Activated T-helper 17 cell treated with anti-CD3 and anti-CD28 coated beads, Interleukin-2, amount 50 U/mL, for 72 hours (primary cell): ENCODE measurements around the gene EPB41L5. TPM values are rescaled to one million over a fixed set of nuclear protein-coding genes. Genes with fewer than 3 reads are reported as not detected.
"Not testable (repeated sequence)": the region's sequence is repeated elsewhere in the genome, so short reads cannot be mapped to it uniquely, and the experiment has no call there.

Source experiments
- ATAC-seq: fragments of 150-1000 bp; cut with Tn5 transposase; replicated peaks from 2 replicates; pipeline ENCODE4 v1.10.0; 2021; ENCODE audit warnings: mild to moderate bottlenecking, moderate library complexity
- H3K27ac Mint-ChIP-seq: one replicate; pipeline ENCODE4 v1.8.0; 2022; ENCODE audit warnings: mixed read lengths
- H3K27me3 Mint-ChIP-seq: one replicate; pipeline ENCODE4 v1.8.0; 2022; ENCODE audit warnings: mixed read lengths
- H3K36me3 Mint-ChIP-seq: one replicate; pipeline ENCODE4 v1.8.0; 2022; ENCODE audit warnings: low read depth, mild to moderate bottlenecking, mixed read lengths
- H3K4me1 Mint-ChIP-seq: one replicate; pipeline ENCODE4 v1.8.0; 2022; ENCODE audit warnings: mixed read lengths
- H3K4me3 Mint-ChIP-seq: one replicate; pipeline ENCODE4 v1.8.0; 2022; ENCODE audit warnings: mild to moderate bottlenecking, mixed read lengths
- H3K9me3 Mint-ChIP-seq: one replicate; pipeline ENCODE4 v1.8.0; 2022; ENCODE audit warnings: mixed read lengths
- total RNA-seq, 2 donors: library from RNA; stranded (reverse); gene quantifications; one replicate each; pipeline ENCODE4 v1.2.3, GENCODE V29; 2022

Gene EPB41L5
- total RNA-seq, 2 donors from 2014 or later, result 1.9 to 2.4 TPM

GRCh38 chr2:120162716-120163115 lies 149.8 kb downstream of the EPB41L5 start:
- no peak overlapping the region for H3K27ac Mint-ChIP-seq
- ATAC-seq, result no peak
- no peaks in the 10 kb centered on the region for H3K27me3 Mint-ChIP-seq
- H3K9me3 Mint-ChIP-seq, result no peaks in the 10 kb centered on the region
- no peaks in the 10 kb centered on the region for H3K4me1 Mint-ChIP-seq
- no peaks in the 10 kb centered on the region for H3K36me3 Mint-ChIP-seq
- no peak overlapping the region for H3K4me3 Mint-ChIP-seq

GRCh38 chr2:120167272-120167671 lies 154.4 kb downstream of the EPB41L5 start:
- H3K27ac Mint-ChIP-seq, result no peak overlapping the region
- H3K36me3 Mint-ChIP-seq, result peaks cover 4% of the 10 kb centered on the region
- H3K4me3 Mint-ChIP-seq, result no peak overlapping the region

GRCh38 chr2:120169020-120169419 lies 156.1 kb downstream of the EPB41L5 start:
- Mint-ChIP-seq H3K36me3 (peaks cover 4% of the 10 kb centered on the region), H3K27ac (no peak overlapping the region), H3K4me3 (no peak overlapping the region), H3K27me3 (no peaks in the 10 kb centered on the region), H3K4me1 (no peaks in the 10 kb centered on the region), H3K9me3 (no peaks in the 10 kb centered on the region)
- no peak for ATAC-seq

More at GRCh38 chr2:120167272-120167671, 154.4 kb downstream of the EPB41L5 start:
- Mint-ChIP-seq H3K27me3 (no peaks in the 10 kb centered on the region), H3K4me1 (no peaks in the 10 kb centered on the region), H3K9me3 (no peaks in the 10 kb centered on the region)
- ATAC-seq, result no peak

DNA sequence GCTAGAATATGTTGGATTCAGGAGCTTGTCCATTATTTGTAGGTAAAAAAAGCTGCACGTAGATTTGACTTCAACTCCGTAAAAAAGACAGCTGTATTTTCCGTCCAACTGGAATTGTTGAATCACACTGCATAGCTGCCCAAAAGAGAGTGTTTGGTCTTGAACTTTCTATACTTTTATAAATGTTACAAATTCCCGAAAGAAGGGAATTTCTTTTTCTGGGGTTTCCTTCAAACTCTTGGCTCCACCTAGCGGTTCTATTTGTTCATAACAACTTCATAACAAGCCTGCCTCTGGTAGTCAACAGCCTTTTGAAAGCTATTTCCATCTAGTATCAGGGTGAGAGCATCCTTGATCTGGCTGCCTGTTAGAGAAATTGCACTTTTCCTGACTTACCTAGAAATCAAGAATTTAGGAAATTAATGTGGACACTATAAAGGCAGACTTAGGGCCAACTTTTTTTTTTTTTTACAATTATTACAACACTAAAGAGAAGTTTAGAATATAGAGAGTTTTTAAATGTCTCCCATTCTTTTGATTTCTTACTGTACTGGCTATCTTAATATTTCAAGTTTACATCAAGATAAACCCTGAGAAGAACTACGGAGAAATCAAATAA lies 162.2 kb downstream of the EPB41L5 start:
- Mint-ChIP-seq H3K9me3 (no peaks in the 10 kb centered on the region), H3K27me3 (no peaks in the 10 kb centered on the region), H3K27ac (peak overlapping the region; percentile 55), H3K4me1 (peaks cover 5% of the 10 kb centered on the region), H3K4me3 (peak overlapping the region; percentile 29), H3K36me3 (no peaks in the 10 kb centered on the region)
- ATAC-seq, result no peak

- no peak for ATAC-seq
- H3K9me3 Mint-ChIP-seq, result no peaks in the 10 kb centered on the region
- peak overlapping the region; percentile 95 for H3K27ac Mint-ChIP-seq
- peaks cover 7% of the 10 kb centered on the region for H3K4me1 Mint-ChIP-seq
- H3K36me3 Mint-ChIP-seq, result no peaks in the 10 kb centered on the region
- H3K4me3 Mint-ChIP-seq, result peak overlapping the region; percentile 94
- no peaks in the 10 kb centered on the region for H3K27me3 Mint-ChIP-seq
Observed at GRCh38 chr2:120176526-120176925, 163.6 kb downstream of the EPB41L5 start.

DNA sequence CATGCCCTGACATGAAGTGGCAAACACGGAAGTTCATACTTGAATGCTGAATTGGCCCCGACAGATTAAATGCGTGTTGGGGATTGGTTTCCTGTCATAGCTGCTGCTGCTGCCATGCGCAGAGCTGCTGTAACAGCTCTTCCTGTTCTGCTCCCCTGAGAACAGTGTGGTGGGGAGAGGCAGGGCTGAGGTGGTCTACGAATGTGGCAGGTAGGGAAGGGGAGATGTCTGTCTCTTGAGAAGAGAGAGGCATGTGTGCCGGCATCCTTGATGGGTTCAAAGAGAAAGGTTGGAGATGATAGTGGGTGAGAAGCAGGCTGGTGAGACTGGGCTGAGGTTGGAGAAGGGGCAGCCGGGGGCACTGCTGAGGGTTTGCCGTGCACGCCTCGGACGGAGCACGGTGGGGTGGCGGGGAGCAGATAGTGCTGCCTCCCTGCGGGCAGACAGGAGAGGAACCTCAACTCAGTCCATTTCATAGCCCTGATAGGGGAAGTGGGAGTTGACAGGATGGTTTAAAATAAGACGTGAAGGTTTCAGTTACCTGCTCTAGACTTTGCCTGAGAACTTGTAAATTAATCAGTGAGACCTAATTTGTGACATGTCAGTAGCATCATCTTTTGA lies 164.2 kb downstream of the EPB41L5 start:
- peak overlapping the region; percentile 95 for H3K27ac Mint-ChIP-seq
- H3K36me3 Mint-ChIP-seq, result no peaks in the 10 kb centered on the region
- peak overlapping the region; percentile 94 for H3K4me3 Mint-ChIP-seq
- no peaks in the 10 kb centered on the region for H3K9me3 Mint-ChIP-seq
- H3K4me1 Mint-ChIP-seq, result peaks cover 13% of the 10 kb centered on the region
- peak; percentile 92 for ATAC-seq
- no peaks in the 10 kb centered on the region for H3K27me3 Mint-ChIP-seq

- Mint-ChIP-seq H3K4me1 (peaks cover 16% of the 10 kb centered on the region), H3K4me3 (peak overlapping the region; percentile 94), H3K27me3 (no peaks in the 10 kb centered on the region), H3K9me3 (no peaks in the 10 kb centered on the region), H3K36me3 (no peaks in the 10 kb centered on the region), H3K27ac (peak overlapping the region; percentile 95)
- ATAC-seq, result no peak
Observed at GRCh38 chr2:120177973-120178372, 165.1 kb downstream of the EPB41L5 start.

GRCh38 chr2:120179396-120179795 lies 166.5 kb downstream of the EPB41L5 start:
- H3K27ac Mint-ChIP-seq, result peak overlapping the region; percentile 57
- no peaks in the 10 kb centered on the region for H3K36me3 Mint-ChIP-seq
- H3K9me3 Mint-ChIP-seq, result no peaks in the 10 kb centered on the region
- H3K27me3 Mint-ChIP-seq, result no peaks in the 10 kb centered on the region
- H3K4me1 Mint-ChIP-seq, result peaks cover 16% of the 10 kb centered on the region
- no peak overlapping the region for H3K4me3 Mint-ChIP-seq
- ATAC-seq, result no peak

DNA sequence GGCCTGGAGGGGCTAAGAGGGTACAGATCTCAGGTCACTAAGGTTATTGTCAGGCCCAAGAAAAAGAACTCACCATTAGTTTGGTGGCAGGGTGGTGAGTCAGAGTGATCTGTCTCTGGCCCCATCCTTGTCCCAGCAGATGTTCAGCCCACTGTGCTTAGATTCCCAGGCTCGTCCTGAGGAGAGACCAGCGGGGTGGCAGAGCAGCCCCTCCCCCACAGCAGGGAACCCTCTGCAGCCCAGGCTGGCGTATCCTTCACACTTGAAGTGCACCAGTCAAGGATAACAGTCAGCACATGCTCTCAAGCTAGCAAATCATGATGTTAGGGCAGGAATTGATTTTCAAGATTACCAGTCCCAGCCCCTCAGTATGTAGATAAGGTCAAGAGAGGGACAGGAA lies 167.2 kb downstream of the EPB41L5 start:
- ATAC-seq, result no peak
- H3K36me3 Mint-ChIP-seq, result no peaks in the 10 kb centered on the region
- H3K27me3 Mint-ChIP-seq, result no peaks in the 10 kb centered on the region
- no peak overlapping the region for H3K4me3 Mint-ChIP-seq
- peak overlapping the region; percentile 57 for H3K27ac Mint-ChIP-seq
- peaks cover 16% of the 10 kb centered on the region for H3K4me1 Mint-ChIP-seq
- no peaks in the 10 kb centered on the region for H3K9me3 Mint-ChIP-seq

- H3K36me3 Mint-ChIP-seq, result no peaks in the 10 kb centered on the region
- no peaks in the 10 kb centered on the region for H3K27me3 Mint-ChIP-seq
- H3K27ac Mint-ChIP-seq, result peak overlapping the region; percentile 66
- peaks cover 16% of the 10 kb centered on the region for H3K4me1 Mint-ChIP-seq
- no peak for ATAC-seq
- H3K9me3 Mint-ChIP-seq, result no peaks in the 10 kb centered on the region
- H3K4me3 Mint-ChIP-seq, result peak overlapping the region; percentile 44
Observed at GRCh38 chr2:120182019-120182560, 169.2 kb downstream of the EPB41L5 start.

- no peaks in the 10 kb centered on the region for H3K4me1 Mint-ChIP-seq
- no peaks in the 10 kb centered on the region for H3K36me3 Mint-ChIP-seq
- no peak for ATAC-seq
- no peak overlapping the region for H3K4me3 Mint-ChIP-seq
- H3K9me3 Mint-ChIP-seq, result peaks cover 3% of the 10 kb centered on the region
- H3K27ac Mint-ChIP-seq, result no peak overlapping the region
- H3K27me3 Mint-ChIP-seq, result no peaks in the 10 kb centered on the region
Observed at GRCh38 chr2:120189189-120189588, 176.3 kb downstream of the EPB41L5 start.

DNA sequence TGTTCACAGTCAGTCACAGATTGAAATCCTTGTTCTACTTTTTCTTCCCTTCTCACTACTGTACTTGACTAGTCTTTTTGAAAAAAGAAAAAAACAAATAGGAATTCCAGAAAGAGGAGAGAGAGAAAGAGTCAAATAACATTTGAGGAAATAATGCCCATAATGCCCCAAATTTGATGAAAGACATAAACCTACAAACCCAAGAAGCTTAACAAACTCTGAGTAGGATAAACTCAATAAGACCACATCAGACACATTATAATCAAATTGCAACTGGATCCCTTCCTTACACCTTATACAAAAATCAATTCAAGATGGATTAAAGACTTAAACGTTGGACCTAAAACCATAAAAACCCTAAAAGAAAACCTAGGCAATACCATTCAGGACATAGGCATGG lies 179.4 kb downstream of the EPB41L5 start:
- H3K27me3 Mint-ChIP-seq, result no peaks in the 10 kb centered on the region
- H3K4me3 Mint-ChIP-seq, result no peak overlapping the region
- no peaks in the 10 kb centered on the region for H3K36me3 Mint-ChIP-seq
- no peak for ATAC-seq
- peaks cover 7% of the 10 kb centered on the region for H3K9me3 Mint-ChIP-seq
- no peaks in the 10 kb centered on the region for H3K4me1 Mint-ChIP-seq
- H3K27ac Mint-ChIP-seq, result no peak overlapping the region

- no peak overlapping the region for H3K4me3 Mint-ChIP-seq
- no peaks in the 10 kb centered on the region for H3K27me3 Mint-ChIP-seq
- H3K36me3 Mint-ChIP-seq, result no peaks in the 10 kb centered on the region
- H3K9me3 Mint-ChIP-seq, result peaks cover 11% of the 10 kb centered on the region
- ATAC-seq, result no peak
- H3K4me1 Mint-ChIP-seq, result no peaks in the 10 kb centered on the region
- no peak overlapping the region for H3K27ac Mint-ChIP-seq
Observed at GRCh38 chr2:120195553-120195952, 182.7 kb downstream of the EPB41L5 start.

GRCh38 chr2:120199817-120200459 lies 187.1 kb downstream of the EPB41L5 start:
- not testable (repeated sequence) for H3K4me1 Mint-ChIP-seq

More at GRCh38 chr2:120199817-120200459, 187.1 kb downstream of the EPB41L5 start:
- not testable (repeated sequence) for H3K4me3 Mint-ChIP-seq, H3K27me3 Mint-ChIP-seq, H3K9me3 Mint-ChIP-seq, H3K27ac Mint-ChIP-seq, ATAC-seq, H3K36me3 Mint-ChIP-seq
